ENCODE data around the gene TEX14.

DNA sequence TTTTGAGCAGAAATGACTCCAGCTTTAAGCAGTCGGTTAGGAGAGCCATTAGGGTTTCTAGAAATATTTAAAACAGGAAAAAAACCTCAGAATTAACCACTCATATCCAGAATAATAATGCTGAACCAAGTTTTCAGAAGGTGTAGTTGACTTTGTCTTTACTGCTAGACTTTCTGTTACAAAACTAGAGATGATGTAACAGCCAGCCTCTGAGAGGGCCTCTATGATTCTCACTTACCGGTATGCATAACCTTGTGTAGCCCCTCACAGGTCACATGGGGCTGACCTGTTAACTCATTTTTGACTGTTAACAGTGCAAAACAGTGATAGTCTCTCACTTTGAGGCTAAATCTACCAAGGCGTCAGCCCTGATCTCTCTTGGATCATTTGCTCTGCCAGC lies 74.3 kb downstream of the TEX14 start:
- TF ChIP-seq POLR2AphosphoS5 (IDR thresholded peaks at IDR 0.05; ENCODE audit: insufficient read depth, low read depth, low read length) (no peak), CTCF (IDR thresholded peaks at IDR 0.05; ENCODE audit: extremely low read depth in 1 of 2, insufficient read depth in 1 of 2, low read depth in 1 of 2, low read length in 2 of 2) (no peak), EZH2 (IDR thresholded peaks at IDR 0.05; ENCODE audit: borderline replicate concordance, low read depth, low read length, severe bottlenecking) (no peak), JUN (IDR thresholded peaks at IDR 0.05; ENCODE audit: borderline replicate concordance, insufficient read depth, insufficient read length, low read depth) (no peak), POLR2A (IDR thresholded peaks at IDR 0.05; ENCODE audit: low read depth, low read length) (no peak), FOS (IDR thresholded peaks at IDR 0.05; ENCODE audit: borderline replicate concordance, insufficient read depth, low read length) (no peak), MAX (IDR thresholded peaks at IDR 0.05; ENCODE audit: insufficient read depth, insufficient read length) (no peak)

Measured in endothelial cell of umbilical vein (primary cell).